ENCODE data around the gene COG2. TPM values are rescaled to one million over a fixed set of nuclear protein-coding genes. Genes with fewer than 3 reads are reported as not detected.

COG2 gene
- polyA plus RNA-seq, 4 donors: 16.2 to 35.8 (median 17.2) TPM

DNA sequence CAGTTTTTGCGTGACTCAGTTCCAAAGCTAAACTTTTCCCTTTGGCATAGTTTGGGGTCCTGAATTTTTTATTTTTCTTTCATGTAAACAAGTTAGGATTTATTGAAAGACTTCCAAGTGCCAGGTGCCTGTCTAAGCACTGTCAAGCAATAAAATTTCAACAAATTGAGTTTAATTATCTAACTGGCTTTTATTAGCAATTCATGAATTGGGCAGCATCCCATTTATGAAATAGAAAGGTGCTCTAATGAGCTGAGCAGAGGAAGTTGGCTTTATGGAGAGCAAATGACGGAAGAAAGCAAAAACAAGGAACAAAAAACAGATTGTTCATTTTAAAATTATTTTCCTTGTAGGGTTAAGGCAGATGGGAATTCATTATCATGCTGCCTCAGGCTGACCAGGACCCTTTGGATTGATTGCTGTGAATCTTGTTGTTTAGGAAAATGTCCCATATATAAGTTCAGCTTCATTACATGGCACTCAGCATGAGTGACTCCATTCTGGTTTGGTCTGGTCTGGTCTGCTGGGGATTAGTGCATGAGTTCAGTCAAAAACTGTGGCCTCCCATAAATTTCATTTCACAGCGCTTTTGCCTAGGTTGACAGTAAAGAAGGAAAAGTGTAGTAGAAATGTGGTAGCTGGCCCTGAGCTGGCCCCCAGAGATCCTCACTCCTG is 21.5 kb upstream of the COG2 start:
- no peak for FAIRE-seq
- H3K36me3 ChIP-seq (ENCODE audit: control insufficient read depth in 3 of 3, insufficient read depth in 2 of 3, low read depth in 1 of 3, low read length in 3 of 3): no peaks in the 10 kb centered on the region
- WGBS, 3 donors: 83 to 88% (median 87%) methylated on average over 3 of the region's 3 CpGs

DNA sequence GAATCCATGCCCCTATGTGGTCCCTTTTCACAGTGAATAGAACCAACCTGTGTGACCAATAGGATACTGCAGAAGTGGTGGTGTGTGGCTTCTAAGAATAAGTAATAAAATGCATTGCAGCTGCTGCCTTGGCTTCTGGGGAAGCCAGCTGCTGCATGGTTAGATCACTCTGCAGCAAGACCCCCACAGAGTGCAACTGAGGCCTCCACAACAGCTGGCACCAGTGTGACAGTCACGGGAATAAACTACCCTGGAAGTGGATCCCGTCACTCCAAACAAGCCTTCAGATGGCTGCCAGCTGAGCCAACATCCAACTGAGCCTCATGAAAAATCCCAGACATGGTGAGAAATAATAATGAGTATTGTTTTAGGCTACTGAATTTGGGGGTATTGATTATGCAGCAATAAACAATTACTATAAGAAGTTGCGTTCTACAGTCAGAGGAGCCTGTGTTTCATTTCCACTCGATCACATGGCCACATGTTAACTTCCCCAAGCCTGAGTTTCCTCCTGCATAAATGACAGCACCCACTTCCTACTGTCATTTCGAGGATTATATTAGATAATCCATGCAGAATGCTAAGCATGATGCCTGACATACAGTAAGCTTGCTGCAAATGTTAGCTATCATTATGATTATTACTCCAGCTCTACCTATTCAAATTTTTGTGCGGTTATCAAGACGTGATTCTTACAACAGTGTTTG is 20.8 kb upstream of the COG2 start:
- FAIRE-seq (no peak), DNase-seq (no peak)
- no peaks in the 10 kb centered on the region for H3K4me1 ChIP-seq (ENCODE audit: control insufficient read depth in 3 of 3, insufficient read depth in 2 of 3, low read depth in 1 of 3, low read length in 2 of 3)
- H3K27ac ChIP-seq (ENCODE audit: low read depth in 1 of 3, low read length in 2 of 3): no peak overlapping the region
- 56 to 87% (median 79%) methylated on average over 7 of the region's 7 CpGs for WGBS, 3 donors
- peaks cover 0 to 4% (median 0%) of the 10 kb centered on the region in 3 donors for H3K27me3 ChIP-seq (ENCODE audit: control insufficient read depth in 3 of 3, insufficient read depth in 3 of 3, low read length in 3 of 3)
- no peaks in the 10 kb centered on the region for H3K36me3 ChIP-seq (ENCODE audit: control insufficient read depth in 3 of 3, insufficient read depth in 2 of 3, low read depth in 1 of 3, low read length in 3 of 3)
- no peak overlapping the region for H3K4me3 ChIP-seq (ENCODE audit: low read depth in 1 of 3, low read length in 3 of 3)
- no peaks in the 10 kb centered on the region for H3K9me3 ChIP-seq (ENCODE audit: control insufficient read depth in 2 of 2, insufficient read depth in 1 of 2, low read depth in 1 of 2, low read length in 1 of 2)

More for the DNA sequence above, 21.5 kb upstream of the COG2 start:
- DNase-seq: no peak
- H3K27me3 ChIP-seq (ENCODE audit: control insufficient read depth in 3 of 3, insufficient read depth in 3 of 3, low read length in 3 of 3): peaks cover 0 to 4% (median 0%) of the 10 kb centered on the region in 3 donors
- H3K4me3 ChIP-seq (ENCODE audit: low read depth in 1 of 3, low read length in 3 of 3): no peak overlapping the region
- no peaks in the 10 kb centered on the region for H3K4me1 ChIP-seq (ENCODE audit: control insufficient read depth in 3 of 3, insufficient read depth in 2 of 3, low read depth in 1 of 3, low read length in 2 of 3)
- H3K27ac ChIP-seq (ENCODE audit: low read depth in 1 of 3, low read length in 2 of 3): no peak overlapping the region
- H3K9me3 ChIP-seq (ENCODE audit: control insufficient read depth in 2 of 2, insufficient read depth in 1 of 2, low read depth in 1 of 2, low read length in 1 of 2): no peaks in the 10 kb centered on the region

DNA sequence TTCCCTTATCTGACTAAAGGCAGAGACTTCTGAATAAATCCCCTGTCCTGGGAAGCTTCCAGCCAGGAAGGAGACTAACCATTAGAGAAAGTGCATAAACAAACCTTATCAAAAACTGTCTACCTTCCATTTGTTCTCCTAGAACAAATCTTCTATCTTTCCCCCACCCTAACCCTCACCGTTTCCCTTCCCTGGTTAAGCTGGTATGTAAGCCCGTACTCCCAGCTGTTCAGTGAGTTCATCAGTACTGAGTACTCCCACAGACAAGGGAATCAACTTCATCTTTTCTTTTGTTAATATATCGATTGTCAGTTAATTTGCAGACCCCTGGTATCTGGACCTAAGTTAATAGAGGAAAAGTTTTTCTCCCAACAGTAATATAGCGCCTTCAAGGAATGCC is 20.1 kb upstream of the COG2 start:
- no peak for FAIRE-seq

DNA sequence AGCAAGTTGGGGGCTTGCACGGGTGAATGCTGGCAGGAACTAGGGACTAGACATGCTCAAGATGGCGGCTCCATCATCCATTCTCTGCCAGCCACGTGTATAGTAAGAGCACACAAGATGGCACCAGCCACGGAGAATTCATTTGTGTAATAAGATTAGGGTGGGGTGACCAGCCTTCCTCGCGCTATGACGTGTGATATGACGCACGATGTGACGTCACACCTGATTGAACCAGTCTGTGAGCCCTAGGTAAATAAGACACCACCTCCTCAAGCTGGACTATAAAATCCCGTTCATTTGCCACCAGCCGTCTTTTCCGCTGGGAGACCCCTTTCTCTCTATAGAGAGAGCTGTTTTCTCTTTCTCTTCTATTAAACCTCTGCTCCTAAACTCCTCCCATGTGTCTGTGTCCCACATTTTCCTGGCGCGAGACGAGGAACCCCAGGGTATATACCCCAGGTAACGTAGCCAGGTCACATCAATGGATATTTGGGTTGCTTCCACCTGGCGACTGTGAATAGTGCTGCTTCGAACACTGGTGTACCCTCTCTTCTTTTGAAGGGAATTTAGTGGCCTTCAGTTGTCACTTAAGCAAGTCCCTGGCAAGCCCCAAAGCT is 18.1 kb upstream of the COG2 start:
- Histone ChIP-seq H3K9me3 (ENCODE audit: control insufficient read depth in 2 of 2, insufficient read depth in 1 of 2, low read depth in 1 of 2, low read length in 1 of 2) (no peaks in the 10 kb centered on the region), H3K4me1 (ENCODE audit: control insufficient read depth in 3 of 3, insufficient read depth in 2 of 3, low read depth in 1 of 3, low read length in 2 of 3) (no peaks in the 10 kb centered on the region), H3K4me3 (ENCODE audit: low read depth in 1 of 3, low read length in 3 of 3) (no peak overlapping the region), H3K36me3 (ENCODE audit: control insufficient read depth in 3 of 3, insufficient read depth in 2 of 3, low read depth in 1 of 3, low read length in 3 of 3) (no peaks in the 10 kb centered on the region), H3K27ac (ENCODE audit: low read depth in 1 of 3, low read length in 2 of 3) (no peak overlapping the region), H3K27me3 (ENCODE audit: control insufficient read depth in 3 of 3, insufficient read depth in 3 of 3, low read length in 3 of 3) (peaks cover 0 to 4% (median 0%) of the 10 kb centered on the region in 3 donors)
- 94 to 96% (median 94%) methylated on average over 19 of the region's 19 CpGs for WGBS, 3 donors
- FAIRE-seq (no peak), DNase-seq (no peak)

More for the DNA sequence above, 20.1 kb upstream of the COG2 start:
- Histone ChIP-seq H3K27ac (ENCODE audit: low read depth in 1 of 3, low read length in 2 of 3) (no peak overlapping the region), H3K9me3 (ENCODE audit: control insufficient read depth in 2 of 2, insufficient read depth in 1 of 2, low read depth in 1 of 2, low read length in 1 of 2) (no peaks in the 10 kb centered on the region), H3K4me1 (ENCODE audit: control insufficient read depth in 3 of 3, insufficient read depth in 2 of 3, low read depth in 1 of 3, low read length in 2 of 3) (no peaks in the 10 kb centered on the region), H3K27me3 (ENCODE audit: control insufficient read depth in 3 of 3, insufficient read depth in 3 of 3, low read length in 3 of 3) (peaks cover 0 to 4% (median 0%) of the 10 kb centered on the region in 3 donors), H3K36me3 (ENCODE audit: control insufficient read depth in 3 of 3, insufficient read depth in 2 of 3, low read depth in 1 of 3, low read length in 3 of 3) (no peaks in the 10 kb centered on the region), H3K4me3 (ENCODE audit: low read depth in 1 of 3, low read length in 3 of 3) (no peak overlapping the region)
- WGBS, 3 donors: 63 to 73% (median 67%) methylated on average over 4 of the region's 4 CpGs
- DNase-seq: no peak

DNA sequence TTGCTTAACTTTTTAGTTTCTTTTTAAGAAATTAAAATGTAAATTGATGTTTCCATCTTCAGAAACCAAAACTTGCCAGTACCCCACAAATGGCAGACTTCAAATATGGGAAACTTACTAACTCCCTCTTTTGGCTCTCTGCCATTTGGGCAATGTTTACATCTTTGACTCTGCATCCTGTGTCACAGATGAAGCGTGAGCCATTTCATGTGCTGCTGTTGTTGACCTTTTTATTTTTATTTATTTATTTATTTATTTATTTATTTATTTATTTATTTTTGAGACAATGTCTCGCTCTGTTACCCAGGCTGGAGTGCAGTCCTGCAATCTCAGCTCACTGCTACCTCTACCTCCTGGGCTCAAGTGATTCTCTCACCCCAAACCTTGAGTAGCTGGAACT is 16.0 kb upstream of the COG2 start:
- Histone ChIP-seq H3K4me1 (ENCODE audit: control insufficient read depth in 3 of 3, insufficient read depth in 2 of 3, low read depth in 1 of 3, low read length in 2 of 3) (no peaks in the 10 kb centered on the region), H3K27ac (ENCODE audit: low read depth in 1 of 3, low read length in 2 of 3) (no peak overlapping the region), H3K36me3 (ENCODE audit: control insufficient read depth in 3 of 3, insufficient read depth in 2 of 3, low read depth in 1 of 3, low read length in 3 of 3) (no peaks in the 10 kb centered on the region), H3K27me3 (ENCODE audit: control insufficient read depth in 3 of 3, insufficient read depth in 3 of 3, low read length in 3 of 3) (peaks cover 0 to 4% (median 0%) of the 10 kb centered on the region in 3 donors), H3K4me3 (ENCODE audit: low read depth in 1 of 3, low read length in 3 of 3) (no peak overlapping the region), H3K9me3 (ENCODE audit: control insufficient read depth in 2 of 2, insufficient read depth in 1 of 2, low read depth in 1 of 2, low read length in 1 of 2) (no peaks in the 10 kb centered on the region)
- no peak for FAIRE-seq
- DNase-seq: no peak
- 66 to 80% (median 69%) methylated on average over 2 of the region's 2 CpGs for WGBS, 3 donors

DNA sequence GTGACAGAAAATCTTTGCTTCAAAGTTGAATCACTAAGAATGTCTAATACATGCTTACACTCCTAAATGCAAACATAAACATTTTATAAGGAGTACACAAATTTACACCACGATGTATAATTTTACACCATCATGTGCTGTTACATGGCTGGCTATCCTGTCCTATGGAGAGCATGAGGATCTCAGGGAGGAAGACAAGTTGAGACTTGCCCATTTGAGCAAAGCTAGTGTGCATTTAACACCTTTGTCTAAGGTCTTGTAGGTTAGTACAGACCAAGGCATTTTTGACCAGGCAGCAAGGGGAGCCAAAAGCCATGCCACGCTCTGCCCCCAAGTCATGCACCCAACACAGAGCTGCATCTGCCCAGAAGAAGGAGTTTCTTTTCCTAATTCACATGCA is 14.5 kb upstream of the COG2 start:
- 84 to 98% (median 85%) methylated on average over 2 of the region's 2 CpGs for WGBS, 3 donors
- Histone ChIP-seq H3K9me3 (ENCODE audit: control insufficient read depth in 2 of 2, insufficient read depth in 1 of 2, low read depth in 1 of 2, low read length in 1 of 2) (no peaks in the 10 kb centered on the region), H3K27me3 (ENCODE audit: control insufficient read depth in 3 of 3, insufficient read depth in 3 of 3, low read length in 3 of 3) (peaks cover 0 to 4% (median 0%) of the 10 kb centered on the region in 3 donors), H3K27ac (ENCODE audit: low read depth in 1 of 3, low read length in 2 of 3) (no peak overlapping the region), H3K4me1 (ENCODE audit: control insufficient read depth in 3 of 3, insufficient read depth in 2 of 3, low read depth in 1 of 3, low read length in 2 of 3) (no peaks in the 10 kb centered on the region), H3K36me3 (ENCODE audit: control insufficient read depth in 3 of 3, insufficient read depth in 2 of 3, low read depth in 1 of 3, low read length in 3 of 3) (no peaks in the 10 kb centered on the region), H3K4me3 (ENCODE audit: low read depth in 1 of 3, low read length in 3 of 3) (no peak overlapping the region)
- no peak for FAIRE-seq
- DNase-seq: no peak

DNA sequence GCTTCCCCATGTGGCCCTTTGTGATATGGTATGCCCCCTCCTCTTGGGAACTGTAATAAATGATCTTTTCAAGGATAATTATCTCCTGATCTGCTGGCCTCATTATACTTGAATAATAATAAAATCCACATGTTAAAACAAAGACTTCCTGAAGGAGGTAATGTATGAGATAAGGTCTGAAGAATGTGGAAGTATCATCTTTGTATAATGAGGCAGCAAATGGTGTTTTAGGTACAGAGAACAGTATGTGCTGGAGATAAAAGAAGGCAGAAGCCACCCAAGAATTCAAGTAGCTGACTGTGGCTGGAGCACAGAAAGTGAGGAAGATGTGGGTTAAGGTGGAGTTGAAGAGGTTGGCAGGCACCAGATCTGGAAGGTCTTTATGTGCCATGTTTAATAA is 12.8 kb upstream of the COG2 start:
- no peak overlapping the region for H3K27ac ChIP-seq (ENCODE audit: low read depth in 1 of 3, low read length in 2 of 3)
- DNase-seq: no peak
- no peaks in the 10 kb centered on the region for H3K36me3 ChIP-seq (ENCODE audit: control insufficient read depth in 3 of 3, insufficient read depth in 2 of 3, low read depth in 1 of 3, low read length in 3 of 3)
- H3K9me3 ChIP-seq (ENCODE audit: control insufficient read depth in 2 of 2, insufficient read depth in 1 of 2, low read depth in 1 of 2, low read length in 1 of 2): no peaks in the 10 kb centered on the region
- H3K27me3 ChIP-seq (ENCODE audit: control insufficient read depth in 3 of 3, insufficient read depth in 3 of 3, low read length in 3 of 3): peaks cover 0 to 2% (median 0%) of the 10 kb centered on the region in 3 donors
- H3K4me1 ChIP-seq (ENCODE audit: control insufficient read depth in 3 of 3, insufficient read depth in 2 of 3, low read depth in 1 of 3, low read length in 2 of 3): no peaks in the 10 kb centered on the region
- no peak for FAIRE-seq
- no peak overlapping the region for H3K4me3 ChIP-seq (ENCODE audit: low read depth in 1 of 3, low read length in 3 of 3)

DNA sequence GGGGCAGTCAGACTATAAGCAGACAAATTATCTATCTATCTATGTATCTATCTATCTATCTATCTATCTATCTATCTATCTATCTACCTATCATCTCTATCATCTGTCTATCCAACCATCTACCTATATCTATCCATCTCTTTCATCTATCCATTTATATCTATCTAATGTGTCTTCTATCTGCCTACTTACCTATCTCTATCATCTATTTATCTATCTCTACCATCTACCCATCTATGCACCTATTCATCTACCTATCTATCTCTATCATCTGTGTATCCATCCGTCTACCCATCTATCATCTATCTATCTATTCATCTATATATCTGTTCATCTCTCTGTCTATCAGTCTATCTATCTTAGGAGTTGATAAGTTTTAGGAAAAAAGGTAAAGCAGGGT is 10.8 kb upstream of the COG2 start:
- no peak for DNase-seq
- Histone ChIP-seq H3K4me1 (ENCODE audit: control insufficient read depth in 3 of 3, insufficient read depth in 2 of 3, low read depth in 1 of 3, low read length in 2 of 3) (no peaks in the 10 kb centered on the region), H3K27ac (ENCODE audit: low read depth in 1 of 3, low read length in 2 of 3) (no peak overlapping the region), H3K9me3 (ENCODE audit: control insufficient read depth in 2 of 2, insufficient read depth in 1 of 2, low read depth in 1 of 2, low read length in 1 of 2) (no peaks in the 10 kb centered on the region), H3K27me3 (ENCODE audit: control insufficient read depth in 3 of 3, insufficient read depth in 3 of 3, low read length in 3 of 3) (no peaks in the 10 kb centered on the region), H3K4me3 (ENCODE audit: low read depth in 1 of 3, low read length in 3 of 3) (no peak overlapping the region), H3K36me3 (ENCODE audit: control insufficient read depth in 3 of 3, insufficient read depth in 2 of 3, low read depth in 1 of 3, low read length in 3 of 3) (no peaks in the 10 kb centered on the region)
- FAIRE-seq: no peak
- WGBS, 3 donors: 78 to 94% (median 89%) methylated on average over 1 of the region's 1 CpG
